ENCODE measurements around the gene PSAPL1. TPM values are rescaled to one million over a fixed set of nuclear protein-coding genes. Genes with fewer than 3 reads are reported as not detected.

The PSAPL1 gene
- total RNA-seq, 1 experiment from 2014 or later = 0.05 TPM

- peak; percentile 35; the same call in 1 of the 2 replicates for TF ChIP-seq MAX (IDR thresholded peaks at IDR 0.05)
- TF ChIP-seq ZFX (IDR thresholded peaks at IDR 0.05) = no peak
- TF ChIP-seq ELF1 (IDR thresholded peaks at IDR 0.05; ENCODE audit: borderline replicate concordance, low read depth) = no peak
- TF ChIP-seq FOSL1 (IDR thresholded peaks at IDR 0.05; ENCODE audit: low read depth) = peak; percentile 68
- no peak for TF ChIP-seq CBX3 (IDR thresholded peaks at IDR 0.05; ENCODE audit: low read depth)
- TF ChIP-seq RAD21 (IDR thresholded peaks at IDR 0.05; ENCODE audit: low read depth) = no peak
- no peak for TF ChIP-seq ZBTB33 (IDR thresholded peaks at IDR 0.05; ENCODE audit: extremely low read depth, insufficient replicate concordance, low read length)
Measured at GRCh38 chr4:7402526-7402925, 32.2 kb downstream of the PSAPL1 start (continued).

GRCh38 chr4:7400671-7401298 lies 33.9 kb downstream of the PSAPL1 start:
- no peak overlapping the region for H2AFZ ChIP-seq (ENCODE audit: low read depth, low read length, poor library complexity, severe bottlenecking)
- peaks cover 16 to 19% of the 10 kb centered on the region in 2 experiments for H3K4me1 ChIP-seq (ENCODE audit: control insufficient read depth in 1 of 2, insufficient read depth in 2 of 2, low read length in 2 of 2)
- no peaks in the 10 kb centered on the region for H3K79me2 ChIP-seq (ENCODE audit: insufficient read depth, low read length)
- peaks cover 36% of the 10 kb centered on the region for H3K27me3 ChIP-seq (ENCODE audit: insufficient read depth, low read length)
- no peak overlapping the region for H3K9ac ChIP-seq (ENCODE audit: low read length)
- ATAC-seq (no peak), DNase-seq (ENCODE audit: low read depth, low spot score) (no peak)
- CTCF ChIA-PET = no interaction called here
- intact Hi-C loops (cut with micrococcal nuclease) = no loop called here
- TF ChIP-seq ZBTB33 (IDR thresholded peaks at IDR 0.05; ENCODE audit: extremely low read depth, insufficient replicate concordance, low read length) (no peak), CBX3 (IDR thresholded peaks at IDR 0.05; ENCODE audit: low read depth) (no peak), POLR2A (IDR thresholded peaks at IDR 0.05; ENCODE audit: borderline replicate concordance, extremely low read depth, insufficient read depth, insufficient read length) (no peak), RAD21 (IDR thresholded peaks at IDR 0.05; ENCODE audit: low read depth) (no peak), TCF7L2 (IDR thresholded peaks at IDR 0.05; ENCODE audit: borderline replicate concordance, extremely low read depth, insufficient read depth, insufficient read length) (no peak), EZH2phosphoT487 (IDR thresholded peaks at IDR 0.05; ENCODE audit: borderline replicate concordance) (no peak), EGR1 (IDR thresholded peaks at IDR 0.05; ENCODE audit: low read depth) (no peak), SIN3A (IDR thresholded peaks at IDR 0.05; ENCODE audit: low read depth) (no peak), YY1 (IDR thresholded peaks at IDR 0.05; ENCODE audit: extremely low read depth, insufficient replicate concordance, low read depth, low read length) (no peak), ZNF274 (IDR thresholded peaks at IDR 0.05; ENCODE audit: low read depth, low read length) (no peak)
- H3K9me2 ChIP-seq (ENCODE audit: insufficient read depth) = peaks cover 5% of the 10 kb centered on the region; the same call in 1 of the 2 replicates
- no peak overlapping the region for H3K4me3 ChIP-seq (replicated peaks in 1 of 2; ENCODE audit: low read depth in 1 of 2, low read length in 2 of 2)
- H3K27ac ChIP-seq (ENCODE audit: low read depth, low read length) = no peak overlapping the region
- POLR2A ChIA-PET = no interaction called here
- no TSS peak for BruUV-seq (replicated peaks)
- RAD21 ChIA-PET (ENCODE audit: low non-redundant PET in 1 of 2, low total read pairs in 2 of 2, uncharacterized antibody in 2 of 2, unreplicated experiment in 2 of 2) = no interaction called here
- H3K4me2 ChIP-seq (ENCODE audit: low read length) = no peak overlapping the region
- no peaks in the 10 kb centered on the region for H3K36me3 ChIP-seq (ENCODE audit: control insufficient read depth in 1 of 2, insufficient read depth in 2 of 2, low read length in 2 of 2)
- H4K20me1 ChIP-seq (ENCODE audit: insufficient read depth) = no peaks in the 10 kb centered on the region
- no peaks in the 10 kb centered on the region for H3K9me3 ChIP-seq (ENCODE audit: control insufficient read depth in 1 of 2, insufficient read depth in 1 of 2, low read depth in 1 of 2, low read length in 2 of 2)
